ENCODE data around the gene SMIM26. TPM values are rescaled to one million over a fixed set of nuclear protein-coding genes. Genes with fewer than 3 reads are reported as not detected.
"Not testable (repeated sequence)": the region's sequence is repeated elsewhere in the genome, so short reads cannot be mapped to it uniquely, and the experiment has no call there.

The SMIM26 gene, protein sequence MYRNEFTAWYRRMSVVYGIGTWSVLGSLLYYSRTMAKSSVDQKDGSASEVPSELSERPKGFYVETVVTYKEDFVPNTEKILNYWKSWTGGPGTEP
- total RNA-seq (2021) (105 and 114 TPM in 2 replicates), Bru-seq, nascent RNA (percentile 89 among the genes with signal in this experiment), BruChase-seq, experiment 1, labeled RNA remaining after a 2-hour chase (percentile 95 among the genes with signal in this experiment), BruChase-seq, experiment 2, labeled RNA remaining after a 6-hour chase (percentile 98 among the genes with signal in this experiment)
- long read RNA-seq, transcript SMIM26-202 (2 exons, 575 nt): major isoform, 127 of 175 reads
- long read RNA-seq, transcript SMIM26-201 (2 exons, 505 nt): minor isoform, 47 of 175 reads
- long read RNA-seq, partial matches to known transcripts: 0 of 175 reads
- long read RNA-seq, other reads (novel, unspliced or antisense): 0 of 175 reads

DNA sequence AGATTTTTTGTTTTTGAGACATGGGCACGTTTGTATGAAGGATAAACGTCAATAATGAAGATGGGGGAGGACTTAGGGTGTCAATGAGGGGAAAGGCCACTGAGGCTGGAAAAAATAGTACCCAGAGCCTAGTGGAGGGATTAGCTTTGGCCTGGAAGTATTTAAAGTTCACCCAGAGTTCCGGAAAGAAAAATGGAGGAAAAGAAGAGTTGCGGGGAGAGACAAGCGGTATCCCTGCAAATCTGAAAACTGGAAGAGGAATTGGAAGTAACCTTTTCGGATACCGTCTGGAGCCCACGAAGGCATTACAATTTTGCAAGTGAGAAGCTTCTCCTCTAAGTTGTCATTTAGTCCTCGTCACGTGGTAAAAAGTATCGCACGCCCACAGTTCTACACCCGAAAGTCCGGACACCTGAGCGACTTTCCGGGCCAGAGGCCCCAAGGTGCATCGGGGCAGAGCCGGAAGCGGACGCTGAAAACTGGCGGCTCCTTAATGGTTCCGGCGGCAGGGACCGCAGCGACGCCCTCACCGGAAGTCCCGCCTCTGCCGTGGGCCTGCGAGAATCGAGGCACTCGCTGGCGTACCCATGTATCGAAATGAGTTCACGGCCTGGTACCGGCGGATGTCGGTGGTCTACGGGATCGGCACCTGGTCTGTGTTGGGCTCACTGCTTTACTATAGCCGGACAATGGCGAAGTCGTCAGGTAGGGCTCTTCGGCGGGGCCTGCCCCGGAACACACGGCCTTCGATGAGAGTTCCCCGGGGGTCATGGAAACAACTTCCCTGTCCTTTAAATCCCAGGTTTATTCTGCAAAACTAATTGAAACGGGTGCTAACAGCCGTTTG, at the start of gene SMIM26:
Gene SMIM26 (plus strand): TSS at position 541 of the 847 bp plus-strand sequence. CDS start 47 bp downstream, at position 588.
- TF ChIP-seq EZH2 (IDR thresholded peaks at IDR 0.05; ENCODE audit: low read depth): no peak
- TF ChIP-seq, protein P1, sequence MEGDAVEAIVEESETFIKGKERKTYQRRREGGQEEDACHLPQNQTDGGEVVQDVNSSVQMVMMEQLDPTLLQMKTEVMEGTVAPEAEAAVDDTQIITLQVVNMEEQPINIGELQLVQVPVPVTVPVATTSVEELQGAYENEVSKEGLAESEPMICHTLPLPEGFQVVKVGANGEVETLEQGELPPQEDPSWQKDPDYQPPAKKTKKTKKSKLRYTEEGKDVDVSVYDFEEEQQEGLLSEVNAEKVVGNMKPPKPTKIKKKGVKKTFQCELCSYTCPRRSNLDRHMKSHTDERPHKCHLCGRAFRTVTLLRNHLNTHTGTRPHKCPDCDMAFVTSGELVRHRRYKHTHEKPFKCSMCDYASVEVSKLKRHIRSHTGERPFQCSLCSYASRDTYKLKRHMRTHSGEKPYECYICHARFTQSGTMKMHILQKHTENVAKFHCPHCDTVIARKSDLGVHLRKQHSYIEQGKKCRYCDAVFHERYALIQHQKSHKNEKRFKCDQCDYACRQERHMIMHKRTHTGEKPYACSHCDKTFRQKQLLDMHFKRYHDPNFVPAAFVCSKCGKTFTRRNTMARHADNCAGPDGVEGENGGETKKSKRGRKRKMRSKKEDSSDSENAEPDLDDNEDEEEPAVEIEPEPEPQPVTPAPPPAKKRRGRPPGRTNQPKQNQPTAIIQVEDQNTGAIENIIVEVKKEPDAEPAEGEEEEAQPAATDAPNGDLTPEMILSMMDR (conservative IDR thresholded peaks at IDR 0.05): no peak
- ChIA-PET POLR2A (ENCODE audit: unreplicated experiment) (interaction anchor here (0.6 to 1.0 kb wide), 5 partner anchors 60 to 944 kb away, joined by 3 to 4 read pairs (median 4); partner anchors contain the start of gene ZNF133), CTCF (no interaction called here)
- no peaks in the 10 kb centered on the region for H3K9me3 ChIP-seq (ENCODE audit: insufficient read depth, low read depth)
- peak within 1 kb of the TSS; percentile 98 for H3K4me2 ChIP-seq
- peak; percentile 88 to 92 for DNase-seq
- no peaks in the 10 kb centered on the region for H3K27me3 ChIP-seq (ENCODE audit: insufficient read depth, low read depth)
- H3K79me2 ChIP-seq (ENCODE audit: low read depth): peaks cover 18% of the 10 kb centered on the region
- H2AFZ ChIP-seq: peak within 1 kb of the TSS; percentile 89
- H3K27ac ChIP-seq: peak within 1 kb of the TSS; percentile 74
- intact Hi-C loops (cut with micrococcal nuclease; ENCODE audit: unreplicated experiment): loop anchor here (1.0 to 2.0 kb wide), 2 partner anchors 20 to 60 kb away; partner anchors contain the start of gene SEC23B
- H3F3A ChIP-seq (ENCODE audit: insufficient read depth, low read depth): peaks cover 25% of the 10 kb centered on the region
- peaks cover 6% of the 10 kb centered on the region for H3K36me3 ChIP-seq (ENCODE audit: low read depth)
- 0 out of 2 replicates have a peak, but pooled peaks cover 7% of the 10 kb centered on the region for H3K4me1 ChIP-seq (replicated peaks; ENCODE audit: insufficient read depth)
- peak within 1 kb of the TSS; percentile 81 for H3K4me3 ChIP-seq
- H3K9me2 ChIP-seq (ENCODE audit: insufficient read depth): no peaks in the 10 kb centered on the region
- TSS peak; percentile 93 for BruUV-seq (replicated peaks)
- no peaks in the 10 kb centered on the region for H4K20me1 ChIP-seq (ENCODE audit: insufficient read depth)

DNA sequence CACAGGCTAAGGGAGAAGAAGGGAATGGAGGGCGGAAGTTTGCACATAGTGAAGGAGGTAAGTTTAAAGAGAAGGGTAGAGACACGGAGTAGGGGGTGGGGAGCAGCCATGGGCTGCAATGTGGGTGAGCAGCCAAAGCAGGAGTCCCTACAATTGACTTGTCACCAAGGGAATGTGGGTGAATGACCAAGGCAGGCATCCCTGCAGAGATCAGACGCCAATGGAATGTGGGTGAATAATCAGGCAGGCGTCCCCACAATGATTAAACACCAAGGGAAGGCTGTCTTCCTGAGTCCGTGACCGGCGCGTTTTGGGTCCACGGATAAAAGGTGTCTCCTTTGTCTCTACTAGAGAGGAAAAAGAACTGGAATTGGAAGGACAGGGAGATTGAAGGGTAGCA, 45.2 kb upstream of the SMIM26 start:
- BruUV-seq (replicated peaks); POLR2A ChIA-PET (ENCODE audit: unreplicated experiment); CTCF ChIA-PET: not testable (repeated sequence)

DNA sequence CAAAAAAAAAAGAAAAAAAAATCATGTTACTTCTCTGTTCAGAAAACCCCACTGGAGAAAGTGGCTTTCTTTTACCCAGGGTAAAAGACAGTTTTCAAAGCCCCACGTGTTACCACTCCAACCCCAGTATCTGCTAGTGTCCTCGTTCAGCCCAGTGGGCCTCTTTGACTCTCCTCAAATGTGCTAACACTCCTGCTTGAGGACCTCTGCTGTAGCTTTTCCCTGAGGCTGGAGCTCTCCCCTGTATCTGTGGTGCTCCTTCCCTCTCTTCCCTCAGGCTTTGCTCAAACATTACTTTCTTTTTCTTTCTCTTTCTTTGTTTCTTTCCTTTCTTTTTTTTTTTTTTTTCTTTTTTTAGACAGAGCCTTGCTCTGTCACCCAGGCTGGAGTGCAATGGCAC, 44.2 kb upstream of the SMIM26 start:
- DNase-seq: no peak
- Histone ChIP-seq H3K9me2 (ENCODE audit: insufficient read depth) (no peaks in the 10 kb centered on the region), H3K27ac (no peak overlapping the region), H3K4me3 (no peak overlapping the region), H3K4me2 (no peak overlapping the region), H3K36me3 (ENCODE audit: low read depth) (peaks cover 28% of the 10 kb centered on the region), H2AFZ (no peak overlapping the region), H3K79me2 (ENCODE audit: low read depth) (no peaks in the 10 kb centered on the region), H3F3A (ENCODE audit: insufficient read depth, low read depth) (peaks cover 7% of the 10 kb centered on the region; the same call in 1 of the 2 replicates), H3K27me3 (ENCODE audit: insufficient read depth, low read depth) (no peaks in the 10 kb centered on the region), H3K4me1 (replicated peaks; ENCODE audit: insufficient read depth) (peaks cover 17% of the 10 kb centered on the region), H3K9me3 (ENCODE audit: insufficient read depth, low read depth) (no peaks in the 10 kb centered on the region), H4K20me1 (ENCODE audit: insufficient read depth) (no peaks in the 10 kb centered on the region)
- BruUV-seq (replicated peaks): no TSS peak
- ChIA-PET POLR2A (ENCODE audit: unreplicated experiment) (no interaction called here), CTCF (no interaction called here)
- no peak for TF ChIP-seq EZH2 (IDR thresholded peaks at IDR 0.05; ENCODE audit: low read depth)
- TF ChIP-seq, protein P1 (conservative IDR thresholded peaks at IDR 0.05): no peak
- intact Hi-C loops (cut with micrococcal nuclease; ENCODE audit: unreplicated experiment): no loop called here

More for the DNA sequence above, 45.2 kb upstream of the SMIM26 start:
- H3F3A ChIP-seq (ENCODE audit: insufficient read depth, low read depth); H3K9me2 ChIP-seq (ENCODE audit: insufficient read depth); H4K20me1 ChIP-seq (ENCODE audit: insufficient read depth); H3K9me3 ChIP-seq (ENCODE audit: insufficient read depth, low read depth); H2AFZ ChIP-seq; H3K27me3 ChIP-seq (ENCODE audit: insufficient read depth, low read depth); intact Hi-C loops (cut with micrococcal nuclease; ENCODE audit: unreplicated experiment); H3K4me3 ChIP-seq; H3K4me2 ChIP-seq; H3K27ac ChIP-seq; H3K79me2 ChIP-seq (ENCODE audit: low read depth): not testable (repeated sequence)
- peaks cover 23% of the 10 kb centered on the region for H3K36me3 ChIP-seq (ENCODE audit: low read depth)
- H3K4me1 ChIP-seq (replicated peaks; ENCODE audit: insufficient read depth): peaks cover 17% of the 10 kb centered on the region
- DNase-seq: peak in 1 of 2 experiments; percentile 43

All from PC-9 (cell line).